ENCODE measurements around the gene AKR1C4. TPM values are rescaled to one million over a fixed set of nuclear protein-coding genes. Genes with fewer than 3 reads are reported as not detected.
A peak's percentile ranks its signal among the peaks of the same experiment; 100 is the strongest.

Gene AKR1C4
- polyA plus RNA-seq, 2 of the 4 experiments (the other 2 are of a cell fraction): 0.37 to 1.2 TPM

GRCh38 chr10:5187867-5188266, 8.8 kb upstream of the AKR1C4 start:
- ChIA-PET POLR2A (no interaction called here), CTCF (interaction anchor here (0.7 to 1.5 kb wide), 4 partner anchors 8 to 338 kb away, joined by 3 to 4 read pairs (median 4); no protein-coding TSS in a partner anchor)
- no peak for ATAC-seq
- FAIRE-seq: no peak
- 0 out of 3 replicates have a peak, but pooled peaks cover 2% of the 10 kb centered on the region for H3K9me3 ChIP-seq
- WGBS (ENCODE audit: missing lambda C conversion rate): 74% methylated on average over 5 of the region's 5 CpGs
- TF ChIP-seq HMGXB4 (CRISPR knock-in tag; IDR thresholded peaks at IDR 0.05; ENCODE audit: borderline replicate concordance): no peak
- TF ChIP-seq EP300 (IDR thresholded peaks at IDR 0.05): no peak
- no peak for TF ChIP-seq FOXS1 (CRISPR knock-in tag; IDR thresholded peaks at IDR 0.05)
- DNase-seq (ENCODE audit: low read depth in 1 of 2, low spot score in 1 of 2): no peak
- H3K4me1 ChIP-seq: peaks cover 7% of the 10 kb centered on the region; the same call in 2 of the 3 replicates
- no peak overlapping the region for H3K4me3 ChIP-seq
- H3K4me2 ChIP-seq: no peak overlapping the region
- H3K27ac ChIP-seq: peak overlapping the region in 1 of 2 experiments; percentile 59; a peak in 2 of 6 replicates

- CTCF ChIA-PET: interaction anchor here (0.6 to 1.1 kb wide), 4 partner anchors 8 to 121 kb away, joined by 3 to 4 read pairs (median 3); no protein-coding TSS in a partner anchor
- Histone ChIP-seq H3K9me3 (0 out of 3 replicates have a peak, but pooled peaks cover 2% of the 10 kb centered on the region), H3K4me3 (no peak overlapping the region), H3K4me1 (peaks cover 7% of the 10 kb centered on the region; the same call in 2 of the 3 replicates), H3K4me2 (no peak overlapping the region), H3K27ac (peak overlapping the region in 1 of 2 experiments; percentile 59; a peak in 3 of 6 replicates)
- POLR2A ChIA-PET: no interaction called here
- FAIRE-seq: peak; percentile 89
- DNase-seq (ENCODE audit: low read depth in 1 of 2, low spot score in 1 of 2): no peak
- TF ChIP-seq MAZ (IDR thresholded peaks at IDR 0.05; ENCODE audit: borderline replicate concordance, low read depth, low read length): no peak
- TF ChIP-seq JUN (IDR thresholded peaks at IDR 0.05): no peak
- no peak for TF ChIP-seq MYC (IDR thresholded peaks at IDR 0.05; ENCODE audit: borderline replicate concordance, low read length)
- TF ChIP-seq CEBPB (IDR thresholded peaks at IDR 0.05): no peak
- TF ChIP-seq HMGXB4 (CRISPR knock-in tag; IDR thresholded peaks at IDR 0.05; ENCODE audit: borderline replicate concordance): no peak
- no peak for TF ChIP-seq BHLHE40 (IDR thresholded peaks at IDR 0.05; ENCODE audit: low read depth, low read length)
- no peak for TF ChIP-seq HDAC2 (IDR thresholded peaks at IDR 0.05)
- TF ChIP-seq ATOH8 (CRISPR knock-in tag; IDR thresholded peaks at IDR 0.05; ENCODE audit: low read depth): no peak
- TF ChIP-seq RFX5 (IDR thresholded peaks at IDR 0.05): no peak
- no peak for TF ChIP-seq ELK1 (IDR thresholded peaks at IDR 0.05; ENCODE audit: low read depth, low read length)
- TF ChIP-seq HEYL (CRISPR knock-in tag; IDR thresholded peaks at IDR 0.05): no peak
- TF ChIP-seq PHF8 (IDR thresholded peaks at IDR 0.05; ENCODE audit: borderline replicate concordance, low read depth): no peak
- no peak for TF ChIP-seq RARB (CRISPR knock-in tag; IDR thresholded peaks at IDR 0.05)
- no peak for TF ChIP-seq SMC3 (IDR thresholded peaks at IDR 0.05)
- TF ChIP-seq POLR2A (IDR thresholded peaks at IDR 0.05; ENCODE audit: low read length): no peak
- TF ChIP-seq TFCP2L1 (CRISPR knock-in tag; IDR thresholded peaks at IDR 0.05): no peak
- TF ChIP-seq RNF2 (IDR thresholded peaks at IDR 0.05; ENCODE audit: borderline replicate concordance, low read depth): no peak
- 82% methylated on average over 2 of the region's 2 CpGs for WGBS (ENCODE audit: missing lambda C conversion rate)
- ATAC-seq: no peak
These were observed 8.3 kb upstream of the AKR1C4 start for GRCh38 chr10:5188358-5188757.
